ENCODE data around the gene STIP1.

- no peak for TF ChIP-seq ZNF274 (IDR thresholded peaks at IDR 0.05; ENCODE audit: low read depth, low read length)
- no peak for TF ChIP-seq SUZ12 (IDR thresholded peaks at IDR 0.05; ENCODE audit: extremely low read depth, insufficient read depth, insufficient read length)
Measured at GRCh38 chr11:64237484-64237951, 51.5 kb downstream of the STIP1 start.
